HepG2 (cell line): ENCODE results near the gene DHRS1. TPM values are rescaled to one million over a fixed set of nuclear protein-coding genes. Genes with fewer than 3 reads are reported as not detected.
A peak's percentile ranks its signal among the peaks of the same experiment; 100 is the strongest.

Experiments
- ATAC-seq: fragments of 200-7000 bp; cut with Tn5 transposase; 3 replicates; pipeline ENCODE4 v1.9.1; 2020; ENCODE audit warnings: mild to moderate bottlenecking, moderate library complexity
- BruUV-seq: library from RNA; stranded (reverse); fragments of 400-500 nt; replicated peaks from 2 replicates; lab custom pipeline; 2021; lab: Mats Ljungman, UMichigan
- CTCF ChIA-PET: fragments of 300-600 bp; formaldehyde crosslinking; extraction: SDS; loops from one replicate; lab custom pipeline; 2021; ENCODE audit warnings: low total read pairs, inconsistent platforms, low intra/inter-chr PET ratio; lab: Yijun Ruan, JAX
- POLR2A ChIA-PET: fragments of 350-600 bp; sonication (Branson Sonifier 250); formaldehyde crosslinking; loops from one replicate; lab custom pipeline; 2020; ENCODE audit warnings: antibody characterized with exemption, inconsistent platforms; lab: Yijun Ruan, JAX
- DNase-seq: peaks from one replicate; pipeline ENCODE4 v3.0.0-alpha.2; 2015; ENCODE audit warnings: low spot score
- FAIRE-seq: peaks from 3 replicates; lab custom pipeline; 2011; peaks lifted over from hg19 to GRCh38; lab: Jason Lieb, UNC
- H2AFZ ChIP-seq: one replicate; pipeline ENCODE4 v1.6.1; 2011; ENCODE audit warnings: low read length, inconsistent platforms
- H3K27ac ChIP-seq: fragments of 300-600 bp; 3 replicates; pipeline ENCODE4 v1.8.0; 2011; ENCODE audit warnings: mixed run types, mild to moderate bottlenecking, mixed read lengths, low read length, inconsistent platforms; ENCODE audit not compliant: insufficient read depth; ENCODE audit errors: extremely low read length
- H3K27me3 ChIP-seq, 2 experiments: fragments of 200-600 bp in 1 of 2; 2 replicates in 1 of 2; 3 replicates in 1 of 2; pipeline versions ENCODE4 v1.6.0 to v1.8.0; 2011; ENCODE audit warnings: low read length in 2 of 2, mild to moderate bottlenecking in 2 of 2, moderate library complexity in 2 of 2, inconsistent platforms in 1 of 2; ENCODE audit not compliant: insufficient read depth in 2 of 2, control insufficient read depth in 1 of 2
- H3K36me3 ChIP-seq, 2 experiments: fragments of 200-600 bp in 1 of 2; replicated peaks in 1 of 2; 2 replicates in 1 of 2; 3 replicates in 1 of 2; pipeline versions ENCODE4 v1.5.1 to v1.8.0; 2011; ENCODE audit warnings: low read length in 2 of 2, inconsistent platforms in 1 of 2; ENCODE audit not compliant: insufficient read depth in 2 of 2, control insufficient read depth in 1 of 2
- H3K4me1 ChIP-seq: 2 replicates; pipeline ENCODE4 v1.5.1; 2012; ENCODE audit warnings: low read length, inconsistent platforms; ENCODE audit not compliant: insufficient read depth
- H3K4me2 ChIP-seq: 2 replicates; pipeline ENCODE4 v1.6.0; 2011; ENCODE audit warnings: low read depth, low read length, inconsistent platforms
- H3K4me3 ChIP-seq, 3 experiments: fragments of 200-600 bp in 1 of 3; sonication (generic), shearing (Covaris generic) in 1 of 3; replicated peaks in 1 of 3; 2 replicates each; pipeline ENCODE4 v1.5.1; 2011 to 2016; ENCODE audit warnings: low read length in 3 of 3, inconsistent platforms in 2 of 3, low read depth in 2 of 3, mild to moderate bottlenecking in 2 of 3, control low read depth in 1 of 3, mixed read lengths in 1 of 3; ENCODE audit not compliant: insufficient read depth in 1 of 3
- H3K79me2 ChIP-seq: one replicate; pipeline ENCODE4 v1.6.1; 2011; ENCODE audit warnings: low read length, inconsistent platforms; ENCODE audit not compliant: insufficient read depth
- H3K9ac ChIP-seq: 2 replicates; pipeline ENCODE4 v1.6.0; 2011; ENCODE audit warnings: mild to moderate bottlenecking, low read depth, low read length, inconsistent platforms; ENCODE audit not compliant: insufficient read depth
- H3K9me3 ChIP-seq: 2 replicates; pipeline ENCODE4 v1.5.1; 2012; ENCODE audit warnings: mild to moderate bottlenecking, low read length
- H4K20me1 ChIP-seq: 2 replicates; pipeline ENCODE4 v1.6.0; 2011; ENCODE audit warnings: inconsistent platforms, mild to moderate bottlenecking, low read length, moderate library complexity; ENCODE audit not compliant: insufficient read depth
- ELF3 ChIP-seq: IDR thresholded peaks from 2 replicates; pipeline ENCODE4 v1.6.1; 2016; ENCODE audit warnings: missing genetic modification reagents, missing compliant biosample characterization
- FOXA3 ChIP-seq: IDR thresholded peaks from 2 replicates; pipeline ENCODE4 v1.6.1; 2016; ENCODE audit warnings: missing genetic modification reagents, missing compliant biosample characterization
- KLF11 ChIP-seq: IDR thresholded peaks from 2 replicates; pipeline ENCODE4 v1.6.1; 2016; ENCODE audit warnings: missing compliant biosample characterization
- POLR2AphosphoS2 ChIP-seq: IDR thresholded peaks from 2 replicates; pipeline ENCODE4 v1.6.1; 2011; ENCODE audit warnings: low read depth, low read length, improper control_type of control experiment
- RBFOX2 ChIP-seq: fragments of 200-400 bp; formaldehyde crosslinking; IDR thresholded peaks from 2 replicates; pipeline ENCODE4 v1.6.1; 2017; ENCODE audit warnings: low read depth, mild to moderate bottlenecking, low read length
- ZNF343 ChIP-seq: sonication (generic); formaldehyde crosslinking; IDR thresholded peaks from 2 replicates; pipeline ENCODE4 v1.4.0; 2020; ENCODE audit warnings: mild to moderate bottlenecking, missing genetic modification reagents
- ZNF616 ChIP-seq: sonication (generic); formaldehyde crosslinking; IDR thresholded peaks from 2 replicates; pipeline ENCODE4 v1.5.0; 2020; ENCODE audit warnings: low read depth, mild to moderate bottlenecking, missing genetic modification reagents
- WGBS: methylation state at CpG from one replicate; pipeline ENCODE4 v1.1.6; 2017; ENCODE audit warnings: low lambda C conversion rate; 5-methylcytosine and 5-hydroxymethylcytosine counted together
- in situ Hi-C: cut with HindIII; loops from 2 replicates; pipeline ENCODE4 v1.10.0; 2017; ENCODE audit warnings: low pct_unique_long_range_greater_than_20kb; ENCODE audit not compliant: extremely low pct_ligation_motif_present
- intact Hi-C: fragments of 100-400 bp; cut with micrococcal nuclease; formaldehyde crosslinking; loops from one replicate; pipeline ENCODE4 v1.10.0; 2022; ENCODE audit not compliant: unreplicated experiment
- polyA plus RNA-seq, 8 experiments: library from polyadenylated mRNA; depleted of rRNA in 3 of 8; stranded (reverse) in 7 of 8; unstranded in 1 of 8; fragments of >200 nt; fragmentation: Illumina TruSeq in 4 of 8; extraction: Trizol in 4 of 8; gene quantifications; 2 replicates each; pipeline versions ENCODE4 v1.2.1 to v1.2.3, GENCODE V29; 2011 to 2016; ENCODE audit warnings: low read depth in 4 of 8, missing spikeins in 1 of 8, mixed read lengths in 1 of 8; ENCODE audit not compliant: insufficient read depth in 1 of 8
- total RNA-seq, 5 experiments: library from RNA; depleted of rRNA; stranded (reverse); fragments of >200 nt; fragmentation: Illumina TruSeq; extraction: Trizol; gene quantifications; 2 replicates each; pipeline ENCODE4 v1.2.3, GENCODE V29; 2016; ENCODE audit warnings: low read depth in 1 of 5
- TF ChIP-seq, protein P1 (sequence below): sonication (generic); formaldehyde crosslinking; IDR thresholded peaks from 2 replicates; pipeline ENCODE4 v1.5.1; 2020; ENCODE audit warnings: missing genetic modification reagents, mild to moderate bottlenecking, borderline replicate concordance

The DHRS1 gene
- total and polyA plus RNA-seq, 2 of the 13 experiments (the other 11 are each of a cell fraction or from before 2014, with no cell fraction given): 49.8 to 60.8 TPM

- Histone ChIP-seq H3K27ac (no peak overlapping the region), H3K36me3 (peaks cover 19 to 33% of the 10 kb centered on the region in 2 experiments; a peak in 4 of 5 replicates), H3K9ac (peak overlapping the region; percentile 5; the same call in 1 of the 2 replicates), H2AFZ (no peak overlapping the region), H3K79me2 (no peaks in the 10 kb centered on the region), H3K4me2 (no peak overlapping the region), H3K27me3 (no peaks in the 10 kb centered on the region), H3K4me3 (no peak overlapping the region), H3K9me3 (no peaks in the 10 kb centered on the region), H3K4me1 (peaks cover 13% of the 10 kb centered on the region), H4K20me1 (no peaks in the 10 kb centered on the region)
- ChIA-PET CTCF (no interaction called here), POLR2A (interaction anchor here (1.6 to 16.5 kb wide), 3 partner anchors 12 to 44 kb away, joined by 7 to 435 read pairs (median 23); partner anchors contain the start of genes CIDEB and TINF2)
- TF ChIP-seq FOXA3 (CRISPR knock-in tag) (no peak), POLR2AphosphoS2 (no peak), KLF11 (CRISPR knock-in tag) (no peak), ZNF343 (CRISPR knock-in tag) (0 out of 2 replicates have a peak, but pooled peaks have one; percentile 39), RBFOX2 (peak; percentile 4; the same call in 1 of the 2 replicates), ELF3 (no peak), ZNF616 (CRISPR knock-in tag) (no peak)
- TF ChIP-seq, protein P1, sequence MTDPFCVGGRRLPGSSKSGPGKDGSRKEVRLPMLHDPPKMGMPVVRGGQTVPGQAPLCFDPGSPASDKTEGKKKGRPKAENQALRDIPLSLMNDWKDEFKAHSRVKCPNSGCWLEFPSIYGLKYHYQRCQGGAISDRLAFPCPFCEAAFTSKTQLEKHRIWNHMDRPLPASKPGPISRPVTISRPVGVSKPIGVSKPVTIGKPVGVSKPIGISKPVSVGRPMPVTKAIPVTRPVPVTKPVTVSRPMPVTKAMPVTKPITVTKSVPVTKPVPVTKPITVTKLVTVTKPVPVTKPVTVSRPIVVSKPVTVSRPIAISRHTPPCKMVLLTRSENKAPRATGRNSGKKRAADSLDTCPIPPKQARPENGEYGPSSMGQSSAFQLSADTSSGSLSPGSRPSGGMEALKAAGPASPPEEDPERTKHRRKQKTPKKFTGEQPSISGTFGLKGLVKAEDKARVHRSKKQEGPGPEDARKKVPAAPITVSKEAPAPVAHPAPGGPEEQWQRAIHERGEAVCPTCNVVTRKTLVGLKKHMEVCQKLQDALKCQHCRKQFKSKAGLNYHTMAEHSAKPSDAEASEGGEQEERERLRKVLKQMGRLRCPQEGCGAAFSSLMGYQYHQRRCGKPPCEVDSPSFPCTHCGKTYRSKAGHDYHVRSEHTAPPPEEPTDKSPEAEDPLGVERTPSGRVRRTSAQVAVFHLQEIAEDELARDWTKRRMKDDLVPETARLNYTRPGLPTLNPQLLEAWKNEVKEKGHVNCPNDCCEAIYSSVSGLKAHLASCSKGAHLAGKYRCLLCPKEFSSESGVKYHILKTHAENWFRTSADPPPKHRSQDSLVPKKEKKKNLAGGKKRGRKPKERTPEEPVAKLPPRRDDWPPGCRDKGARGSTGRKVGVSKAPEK (CRISPR knock-in tag): no peak
- no peak for DNase-seq
- BruUV-seq: no TSS peak
- ATAC-seq: no peak
- intact Hi-C loops (no loop called here), in situ Hi-C loops (no loop called here)
- 87% methylated on average over 6 of the region's 6 CpGs for WGBS
- no peak for FAIRE-seq
Measured at GRCh38 chr14:24263848-24264247, 35.7 kb downstream of the DHRS1 start.
